IMR-90 (cell line): ENCODE data around the gene EXOC2. TPM values are rescaled to one million over a fixed set of nuclear protein-coding genes. Genes with fewer than 3 reads are reported as not detected.

Experiments
- ATAC-seq: fragments of 200-7000 bp; cut with Tn5 transposase; 2 replicates; pipeline ENCODE4 v1.9.1; 2020; ENCODE audit warnings: low read depth, mild to moderate bottlenecking, moderate library complexity
- BruUV-seq: library from RNA; stranded (reverse); fragments of 400-500 nt; replicated peaks from 2 replicates; lab custom pipeline; 2021; lab: Mats Ljungman, UMichigan
- CTCF ChIA-PET: fragments of 300-600 bp; formaldehyde crosslinking; extraction: SDS; loops from one replicate; lab custom pipeline; 2021; ENCODE audit warnings: antibody characterized with exemption; lab: Yijun Ruan, JAX
- POLR2A ChIA-PET: fragments of 300-600 bp; sonication (Branson Sonifier 250); formaldehyde crosslinking; loops from one replicate; lab custom pipeline; 2022; ENCODE audit warnings: antibody characterized with exemption; ENCODE audit not compliant: unreplicated experiment; lab: Charles Lee
- DNase-seq: peaks from one replicate; pipeline ENCODE4 v3.0.0; 2013
- H2AFZ ChIP-seq: replicated peaks from 2 replicates; pipeline ENCODE3; 2013; ENCODE audit warnings: low read length, mild to moderate bottlenecking; ENCODE audit not compliant: poor library complexity
- H2AK5ac ChIP-seq: 2 replicates; pipeline ENCODE4 v1.6.1; 2013; ENCODE audit warnings: low read depth, low read length, inconsistent platforms
- H2AK9ac ChIP-seq: replicated peaks from 2 replicates; pipeline ENCODE3; 2013; ENCODE audit warnings: mild to moderate bottlenecking, low read depth, low read length, moderate library complexity; ENCODE audit not compliant: poor library complexity
- H2BK120ac ChIP-seq: 2 replicates; pipeline ENCODE4 v1.6.1; 2013; ENCODE audit warnings: low read depth, low read length, inconsistent platforms
- H2BK15ac ChIP-seq: 3 replicates; pipeline ENCODE4 v1.6.1; 2013; ENCODE audit warnings: low read depth, low read length, inconsistent platforms
- H2BK20ac ChIP-seq: 2 replicates; pipeline ENCODE4 v1.6.1; 2013; ENCODE audit warnings: low read depth, mild to moderate bottlenecking, inconsistent platforms, low read length, moderate library complexity
- H2BK5ac ChIP-seq: 2 replicates; pipeline ENCODE4 v1.6.1; 2013; ENCODE audit warnings: mild to moderate bottlenecking, low read depth, low read length, inconsistent platforms; ENCODE audit not compliant: poor library complexity, severe bottlenecking
- H3K14ac ChIP-seq: replicated peaks from 2 replicates; pipeline ENCODE4 v1.6.1; 2013; ENCODE audit warnings: low read depth, low read length, inconsistent platforms
- H3K18ac ChIP-seq: 2 replicates; pipeline ENCODE4 v1.6.1; 2013; ENCODE audit warnings: low read depth, low read length, control low read depth
- H3K23ac ChIP-seq: 2 replicates; pipeline ENCODE4 v1.6.1; 2013; ENCODE audit warnings: low read depth, low read length, inconsistent platforms
- H3K27ac ChIP-seq: 2 replicates; pipeline ENCODE4 v1.5.1; 2013; ENCODE audit warnings: mild to moderate bottlenecking, control low read depth, low read length; ENCODE audit not compliant: insufficient read depth
- H3K27me3 ChIP-seq: 2 replicates; pipeline ENCODE4 v1.6.1; 2013; ENCODE audit warnings: low read length; ENCODE audit not compliant: control insufficient read depth, insufficient read depth
- H3K36me3 ChIP-seq: 2 replicates; pipeline ENCODE4 v1.6.1; 2013; ENCODE audit warnings: low read length, mixed read lengths; ENCODE audit not compliant: control insufficient read depth, insufficient read depth
- H3K4ac ChIP-seq: 2 replicates; pipeline ENCODE4 v1.6.1; 2013; ENCODE audit warnings: low read depth, low read length, inconsistent platforms
- H3K4me1 ChIP-seq: 2 replicates; pipeline ENCODE4 v1.6.1; 2013; ENCODE audit warnings: low read length, mixed read lengths; ENCODE audit not compliant: control insufficient read depth, insufficient read depth
- H3K4me2 ChIP-seq: 2 replicates; pipeline ENCODE4 v1.6.1; 2013; ENCODE audit warnings: low read depth, mild to moderate bottlenecking, control low read depth, low read length, moderate library complexity
- H3K4me3 ChIP-seq: 2 replicates; pipeline ENCODE4 v1.5.1; 2013; ENCODE audit warnings: low read depth, mild to moderate bottlenecking, control low read depth, low read length, moderate library complexity; ENCODE audit not compliant: insufficient read depth
- H3K56ac ChIP-seq: 2 replicates; pipeline ENCODE4 v1.6.1; 2013; ENCODE audit warnings: low read length, inconsistent platforms; ENCODE audit not compliant: insufficient read depth; ENCODE audit errors: extremely low read depth
- H3K79me1 ChIP-seq, 2 experiments: 2 replicates each; pipeline ENCODE4 v1.6.1; 2013; ENCODE audit warnings: low read length in 2 of 2, inconsistent platforms in 1 of 2, low read depth in 1 of 2
- H3K9ac ChIP-seq: 2 replicates; pipeline ENCODE4 v1.6.1; 2013; ENCODE audit warnings: low read depth, low read length, control low read depth
- H3K9me1 ChIP-seq: 2 replicates; pipeline ENCODE4 v1.6.1; 2013; ENCODE audit warnings: low read length, inconsistent platforms; ENCODE audit not compliant: insufficient read depth
- H3K9me3 ChIP-seq: 2 replicates; pipeline ENCODE4 v1.6.1; 2013; ENCODE audit warnings: low read length; ENCODE audit not compliant: control insufficient read depth, insufficient read depth
- H4K20me1 ChIP-seq: 2 replicates; pipeline ENCODE4 v1.6.1; 2013; ENCODE audit warnings: low read length, inconsistent platforms; ENCODE audit not compliant: insufficient read depth
- H4K5ac ChIP-seq: 2 replicates; pipeline ENCODE4 v1.6.1; 2013; ENCODE audit warnings: mild to moderate bottlenecking, low read depth, low read length, control low read depth
- H4K8ac ChIP-seq, 2 experiments: 2 replicates each; pipeline ENCODE4 v1.6.1; 2013; ENCODE audit warnings: low read depth in 2 of 2, low read length in 2 of 2, control low read depth in 1 of 2, inconsistent platforms in 1 of 2
- H4K91ac ChIP-seq: 2 replicates; pipeline ENCODE4 v1.6.1; 2013; ENCODE audit warnings: low read depth, low read length, inconsistent platforms; ENCODE audit not compliant: insufficient read depth
- BHLHE40 ChIP-seq: fragments of 150-350 bp; IDR thresholded peaks from 2 replicates; pipeline ENCODE4 v1.6.1; 2016; ENCODE audit warnings: mild to moderate bottlenecking, low read depth, low read length
- CEBPB ChIP-seq: IDR thresholded peaks from 2 replicates; pipeline ENCODE4 v1.6.1; 2012; ENCODE audit warnings: low read depth, low read length, improper control_type of control experiment
- CHD1 ChIP-seq: IDR thresholded peaks from 2 replicates; pipeline ENCODE4 v1.6.1; 2012; ENCODE audit warnings: low read depth, low read length, improper control_type of control experiment
- CTCF ChIP-seq: conservative IDR thresholded peaks from 2 replicates; pipeline ENCODE4 v1.5.1; 2012; ENCODE audit warnings: mild to moderate bottlenecking, low read depth, low read length, improper control_type of control experiment
- ELK1 ChIP-seq: fragments of 150-350 bp; IDR thresholded peaks from 2 replicates; pipeline ENCODE4 v1.6.1; 2016; ENCODE audit warnings: low read depth, mild to moderate bottlenecking, low read length, moderate library complexity, borderline replicate concordance
- FOS ChIP-seq: fragments of 150-350 bp; IDR thresholded peaks from 2 replicates; pipeline ENCODE4 v1.6.1; 2016; ENCODE audit warnings: low read depth, low read length
- MAFK ChIP-seq: IDR thresholded peaks from 2 replicates; pipeline ENCODE4 v1.6.1; 2012; ENCODE audit warnings: low read depth, low read length, improper control_type of control experiment
- MXI1 ChIP-seq: IDR thresholded peaks from 2 replicates; pipeline ENCODE4 v1.6.1; 2012; ENCODE audit warnings: low read depth, mild to moderate bottlenecking, low read length, moderate library complexity, borderline replicate concordance
- NFE2L2 ChIP-seq: fragments of 150-350 bp; IDR thresholded peaks from 2 replicates; pipeline ENCODE4 v1.6.1; 2016; ENCODE audit warnings: low read depth, mild to moderate bottlenecking, low read length
- POLR2A ChIP-seq: IDR thresholded peaks from 2 replicates; pipeline ENCODE4 v1.6.1; 2012; ENCODE audit warnings: mild to moderate bottlenecking, low read depth, low read length
- RAD21 ChIP-seq: IDR thresholded peaks from 2 replicates; pipeline ENCODE4 v1.6.1; 2012; ENCODE audit warnings: low read length, improper control_type of control experiment
- RCOR1 ChIP-seq: IDR thresholded peaks from 2 replicates; pipeline ENCODE4 v1.6.1; 2012; ENCODE audit warnings: mild to moderate bottlenecking, low read length, improper control_type of control experiment; ENCODE audit not compliant: insufficient replicate concordance
- RFX5 ChIP-seq: IDR thresholded peaks from 2 replicates; pipeline ENCODE4 v1.8.0; 2012; ENCODE audit warnings: low read depth, mild to moderate bottlenecking, low read length, moderate library complexity
- SMC3 ChIP-seq: fragments of 150-350 bp; IDR thresholded peaks from 2 replicates; pipeline ENCODE4 v1.6.1; 2016; ENCODE audit warnings: low read depth, mild to moderate bottlenecking, antibody characterized with exemption, low read length, moderate library complexity
- WGBS, 2 experiments: methylation state at CpG; one replicate each; pipeline versions ENCODE4 v1.1.5 to v1.1.7; 2013; ENCODE audit warnings: missing lambda C conversion rate in 2 of 2; ENCODE audit not compliant: insufficient read length in 1 of 2; ENCODE audit errors: extremely low coverage in 2 of 2; 5-methylcytosine and 5-hydroxymethylcytosine counted together
- dilution Hi-C: fragments of 300-500 bp; cut with HindIII; formaldehyde crosslinking; loops from one replicate; pipeline ENCODE4 v1.14.3; 2018; ENCODE audit warnings: low sequenced_read_pairs; ENCODE audit not compliant: unreplicated experiment
- in situ Hi-C: fragments of 300-500 bp; cut with MboI; formaldehyde crosslinking; loops from 3 replicates; pipeline ENCODE4 v1.14.3; 2019; ENCODE audit warnings: low sequenced_read_pairs, inconsistent platforms, mixed read lengths
- intact Hi-C: fragments of 100-400 bp; cut with micrococcal nuclease; formaldehyde crosslinking; loops from 2 replicates; pipeline ENCODE4 v1.10.0; 2022
- polyA plus RNA-seq, 3 experiments: library from polyadenylated mRNA; depleted of rRNA; stranded (reverse); fragments of >200 nt; gene quantifications; 2 replicates each; pipeline ENCODE4 v1.2.3, GENCODE V29; 2012; ENCODE audit warnings: low replicate concordance in 1 of 3
- total RNA-seq: library from RNA; depleted of rRNA; stranded (reverse); fragments of >200 nt; gene quantifications from 2 replicates; pipeline ENCODE4 v1.2.3, GENCODE V29; 2012
- TF ChIP-seq, protein P1 (sequence below): fragments of 150-350 bp; IDR thresholded peaks from 2 replicates; pipeline ENCODE4 v1.6.1; 2017; ENCODE audit warnings: mild to moderate bottlenecking, antibody characterized with exemption, low read length, low read depth

The EXOC2 gene
- total and polyA plus RNA-seq, 2 of the 4 experiments (the other 2 are of a cell fraction), result 13.1 to 37.3 TPM

- Histone ChIP-seq H2AK5ac (no peak overlapping the region), H3K18ac (no peak overlapping the region), H3K4me3 (no peak overlapping the region), H3K9me3 (peaks cover 2% of the 10 kb centered on the region; the same call in 1 of the 2 replicates), H3K79me1 (peaks cover 0 to 18% of the 10 kb centered on the region in 2 experiments; a peak in 1 of 4 replicates), H2BK5ac (no peak overlapping the region), H4K8ac (no peak overlapping the region), H3K27ac (no peak overlapping the region), H2BK120ac (no peak overlapping the region), H3K27me3 (no peaks in the 10 kb centered on the region), H3K56ac (no peak overlapping the region), H2AFZ (no peak overlapping the region), H3K4ac (no peak overlapping the region), H3K36me3 (peaks cover 19% of the 10 kb centered on the region), H3K4me2 (no peak overlapping the region), H3K9me1 (no peaks in the 10 kb centered on the region), H3K14ac (no peak overlapping the region), H2BK15ac (no peak overlapping the region), H2AK9ac (no peak overlapping the region), H3K23ac (no peak overlapping the region), H4K20me1 (no peaks in the 10 kb centered on the region; the same call in 1 of the 2 replicates), H4K5ac (no peak overlapping the region), H4K91ac (no peak overlapping the region), H2BK20ac (no peak overlapping the region), H3K9ac (no peak overlapping the region), H3K4me1 (no peaks in the 10 kb centered on the region; the same call in 1 of the 2 replicates)
- in situ Hi-C loops, result no loop called here
- no peak for ATAC-seq
- no TSS peak for BruUV-seq
- 93% methylated on average over 8 of the region's 31 CpGs; no CpG with 5 or more reads in 1 of the 2 experiments for WGBS, 2 experiments
- no peak for DNase-seq
- TF ChIP-seq CTCF (no peak), RCOR1 (no peak), MXI1 (no peak), NFE2L2 (no peak), CHD1 (no peak), FOS (no peak), BHLHE40 (no peak), MAFK (no peak), POLR2A (no peak), RFX5 (no peak), RAD21 (no peak), ELK1 (no peak), SMC3 (no peak), CEBPB (no peak)
- TF ChIP-seq, protein P1, sequence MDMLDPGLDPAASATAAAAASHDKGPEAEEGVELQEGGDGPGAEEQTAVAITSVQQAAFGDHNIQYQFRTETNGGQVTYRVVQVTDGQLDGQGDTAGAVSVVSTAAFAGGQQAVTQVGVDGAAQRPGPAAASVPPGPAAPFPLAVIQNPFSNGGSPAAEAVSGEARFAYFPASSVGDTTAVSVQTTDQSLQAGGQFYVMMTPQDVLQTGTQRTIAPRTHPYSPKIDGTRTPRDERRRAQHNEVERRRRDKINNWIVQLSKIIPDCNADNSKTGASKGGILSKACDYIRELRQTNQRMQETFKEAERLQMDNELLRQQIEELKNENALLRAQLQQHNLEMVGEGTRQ, result no peak
- ChIA-PET CTCF (no interaction called here), POLR2A (no interaction called here)
- intact Hi-C loops, result no loop called here
- dilution Hi-C loops, result no loop called here
Observed at GRCh38 chr6:520820-521219, 172.1 kb downstream of the EXOC2 start.
